Activated effector memory CD4-positive, alpha-beta T cell treated with Interleukin-2 at 50 U/mL for 16 hours (primary cell): Measurements from ENCODE around the gene HLA-DQA1.
"Not testable (repeated sequence)": the region's sequence is repeated elsewhere in the genome, so short reads cannot be mapped to it uniquely, and the experiment has no call there.

Source experiments
- DNase-seq: peaks from one replicate; pipeline ENCODE4 v3.0.0-alpha.2; 2020

HLA-DQA1 gene

DNA sequence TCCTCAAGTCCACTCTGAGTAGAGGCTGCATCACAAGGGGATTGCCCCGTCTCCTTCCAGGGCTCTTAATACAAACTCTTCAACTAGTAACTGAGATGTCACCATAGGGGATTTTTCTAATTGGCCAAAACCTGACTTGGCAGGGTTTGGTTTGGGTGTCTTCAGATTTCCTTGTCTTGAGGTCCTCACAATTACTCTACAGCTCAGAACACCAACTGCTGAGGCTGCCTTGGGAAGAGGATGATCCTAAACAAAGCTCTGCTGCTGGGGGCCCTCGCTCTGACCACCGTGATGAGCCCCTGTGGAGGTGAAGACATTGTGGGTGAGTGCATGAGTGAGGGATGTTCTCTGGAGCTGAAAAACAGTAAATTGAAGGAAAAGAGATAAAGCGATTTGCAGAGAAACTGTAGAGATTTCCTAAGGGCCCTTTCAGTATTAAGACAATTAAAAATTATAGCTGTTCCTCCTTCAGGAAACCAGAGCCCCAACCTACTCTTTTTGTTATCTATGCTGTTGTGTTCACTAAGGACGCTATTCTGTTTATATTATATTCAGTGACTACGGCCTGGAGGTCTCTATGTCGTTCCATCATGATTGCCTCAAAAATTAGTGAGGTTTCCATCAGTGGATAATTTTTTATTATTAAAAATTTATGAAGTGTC, at the start of gene HLA-DQA1:
Gene HLA-DQA1, plus strand, starts transcription at position 188 of the 662 bp plus-strand sequence. Its CDS starts 53 bp downstream, at position 241.
- DNase-seq, result no peak

GRCh38 chr6:32588156-32588555, 49.0 kb upstream of the HLA-DQA1 start:
- DNase-seq, result no peak

GRCh38 chr6:32589596-32590449, 47.4 kb upstream of the HLA-DQA1 start, which contains the start of gene HLA-DRB1:
TSS of gene HLA-DRB1 (minus strand) at chr6:32589848. CDS start at chr6:32589742, 106 bp downstream.
- DNase-seq, result peak; percentile 5

GRCh38 chr6:32590713-32591112, 46.5 kb upstream of the HLA-DQA1 start:
- DNase-seq, result not testable (repeated sequence)

DNA sequence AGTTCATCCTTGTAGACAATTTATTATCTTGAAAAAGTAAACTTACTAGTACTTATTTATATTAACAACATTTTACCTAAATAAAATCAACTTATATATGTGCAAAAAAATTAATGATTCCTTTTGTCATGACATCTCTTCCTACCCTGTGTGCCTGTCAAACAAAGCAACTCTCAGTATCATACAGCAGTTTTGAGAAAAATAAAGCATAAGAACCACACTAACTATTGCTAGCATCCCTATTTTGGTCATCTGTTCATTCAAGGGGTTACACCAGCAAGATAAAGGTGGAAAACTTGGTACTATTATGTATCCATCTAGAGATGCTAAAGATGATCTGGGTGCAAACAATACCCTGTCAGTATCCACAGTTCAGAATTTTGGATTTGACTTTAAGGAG, 40.2 kb upstream of the HLA-DQA1 start:
- no peak for DNase-seq

- no peak for DNase-seq
Observed at GRCh38 chr6:32602383-32602782, 34.8 kb upstream of the HLA-DQA1 start.

GRCh38 chr6:32603222-32603621, 34.0 kb upstream of the HLA-DQA1 start:
- no peak for DNase-seq

GRCh38 chr6:32603888-32604287, 33.3 kb upstream of the HLA-DQA1 start:
- DNase-seq, result no peak

DNA sequence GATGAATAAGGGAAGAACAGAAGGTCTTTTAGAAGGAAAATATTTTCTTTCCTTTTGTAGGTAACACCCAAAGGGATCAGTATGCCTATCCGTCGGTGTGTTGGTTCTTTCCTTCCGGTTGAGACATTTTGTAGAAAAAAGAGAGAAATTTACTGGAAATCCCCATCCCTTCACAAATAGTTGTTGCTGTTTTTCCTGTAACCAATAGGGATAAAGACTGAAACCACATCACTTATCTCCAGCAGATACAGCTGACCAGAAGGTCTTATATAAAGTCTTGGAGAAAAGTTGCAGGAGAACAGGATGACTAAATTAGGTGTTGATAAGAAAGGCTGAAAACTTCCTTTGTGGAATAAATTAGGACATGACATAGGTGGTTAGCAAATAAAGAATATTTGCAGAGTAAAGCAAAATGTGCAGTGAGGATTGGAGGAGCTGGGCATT, 32.8 kb upstream of the HLA-DQA1 start:
- DNase-seq, result no peak

- DNase-seq, result no peak
Observed at GRCh38 chr6:32607263-32607987, 29.8 kb upstream of the HLA-DQA1 start.

DNA sequence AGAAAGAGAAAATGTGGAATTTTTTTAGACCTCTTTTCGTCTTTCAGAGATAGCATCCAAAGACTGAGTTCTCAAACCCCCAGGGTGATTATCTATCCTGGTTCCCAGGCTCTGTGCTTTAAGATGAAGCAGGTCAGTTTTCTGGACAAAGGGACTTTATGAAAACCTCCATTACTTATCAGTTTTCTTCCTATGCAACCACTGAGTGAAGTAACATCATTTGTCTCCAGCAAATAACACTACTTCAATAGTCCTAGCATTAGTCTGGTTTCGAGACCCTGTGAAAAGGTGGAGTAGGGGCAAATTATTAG, 29.3 kb upstream of the HLA-DQA1 start:
- no peak for DNase-seq

- no peak for DNase-seq
Observed at GRCh38 chr6:32608362-32608761, 28.8 kb upstream of the HLA-DQA1 start.

GRCh38 chr6:32609391-32609730, 27.8 kb upstream of the HLA-DQA1 start:
- DNase-seq, result no peak

DNA sequence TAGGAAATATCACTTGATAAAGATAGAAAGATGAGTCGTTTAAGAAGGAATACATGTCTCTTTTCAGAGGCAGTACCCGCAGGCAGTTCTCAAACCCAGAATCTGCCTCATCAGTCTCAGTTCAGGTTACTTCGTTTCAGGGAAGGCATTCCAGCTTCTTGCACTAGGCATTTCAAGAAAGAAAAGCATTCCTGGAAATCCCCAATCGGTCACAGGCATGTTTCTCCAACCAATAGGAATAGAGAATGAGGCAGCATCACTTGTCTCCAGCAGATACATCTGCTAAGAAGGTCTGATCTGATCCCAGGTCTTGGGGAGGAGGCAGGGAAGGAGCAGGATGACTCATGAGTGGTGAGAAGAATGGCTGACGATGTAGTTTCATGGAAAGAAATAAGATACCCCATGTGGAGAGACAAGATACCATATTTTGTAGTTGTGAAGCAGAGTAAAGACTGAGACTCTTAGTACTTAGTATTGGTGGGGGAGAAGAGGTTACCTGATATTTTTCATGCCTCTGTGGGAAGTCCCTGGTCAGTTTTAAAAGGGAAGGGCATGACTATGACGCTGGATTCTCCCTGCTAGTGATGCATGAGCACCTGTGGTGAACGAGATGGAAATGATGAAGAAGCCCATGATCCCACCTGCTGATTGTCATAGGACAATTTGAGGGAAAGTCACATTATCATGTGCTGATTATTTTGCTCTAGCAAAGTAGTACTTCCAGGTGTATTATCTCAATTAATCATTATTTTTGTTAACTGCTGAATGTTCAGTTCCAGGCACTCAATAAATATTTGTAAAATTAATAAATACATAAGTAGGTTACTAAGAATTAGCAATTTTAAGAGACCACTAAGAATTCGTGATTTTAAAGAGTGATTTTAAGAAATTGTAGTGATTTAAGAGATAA, 27.2 kb upstream of the HLA-DQA1 start:
- peak; percentile 2 for DNase-seq

- no peak for DNase-seq
Observed at GRCh38 chr6:32610682-32611296, 26.4 kb upstream of the HLA-DQA1 start.

DNA sequence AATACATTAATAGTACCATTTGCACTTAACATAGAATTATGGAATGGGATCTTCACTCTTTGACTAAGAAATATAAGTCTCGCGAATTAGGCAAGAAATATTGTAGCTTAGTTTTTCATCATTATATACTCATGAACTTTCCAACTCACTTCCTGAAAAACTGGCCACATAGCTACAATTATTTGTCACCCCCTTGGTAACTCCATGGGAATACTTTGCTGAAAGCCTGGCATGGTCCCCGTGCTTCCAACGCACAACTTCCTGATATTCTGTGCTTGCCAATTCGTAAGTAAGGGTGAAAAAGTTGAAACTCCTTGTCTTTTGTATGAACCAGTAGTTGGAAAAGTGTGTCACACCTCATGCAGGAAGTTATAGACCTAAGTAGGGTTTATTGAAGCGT, 23.7 kb upstream of the HLA-DQA1 start:
- no peak for DNase-seq

DNA sequence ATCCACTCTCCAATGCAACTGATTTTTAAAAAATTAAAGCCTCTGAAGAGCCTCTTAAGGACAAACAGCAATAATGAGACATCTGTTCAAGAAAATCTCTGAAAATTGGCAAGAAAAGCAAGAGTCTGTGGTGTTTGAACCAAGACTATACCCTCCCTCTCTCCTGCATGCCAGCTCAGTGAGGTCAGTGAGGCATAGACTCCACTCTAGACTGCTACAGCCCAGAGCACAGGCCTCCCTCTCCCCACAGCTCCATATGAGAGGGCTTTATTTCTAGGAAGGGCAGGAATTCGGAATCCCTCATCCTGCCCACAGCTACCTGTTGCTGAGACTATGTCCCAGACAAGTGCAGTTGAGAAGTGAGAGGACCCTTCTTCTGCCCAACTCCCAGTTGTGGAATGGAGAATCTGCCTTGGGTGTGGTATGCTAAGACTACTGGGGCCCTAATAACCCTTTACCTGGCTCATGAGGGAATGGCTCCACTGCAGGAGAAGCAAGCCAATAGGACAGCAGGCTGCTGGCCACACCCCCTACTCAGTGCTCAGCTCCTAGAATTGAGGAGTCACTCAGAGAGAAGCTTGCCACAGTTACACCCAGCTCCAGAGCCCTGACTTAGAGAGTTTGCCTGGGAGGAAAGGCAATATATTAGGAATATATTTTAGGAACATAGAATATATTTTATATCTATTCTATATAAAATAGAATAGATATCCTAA, 22.7 kb upstream of the HLA-DQA1 start:
- no peak for DNase-seq

GRCh38 chr6:32615885-32616532, 21.2 kb upstream of the HLA-DQA1 start:
- DNase-seq, result no peak

- DNase-seq, result no peak
Observed at GRCh38 chr6:32617751-32618150, 19.5 kb upstream of the HLA-DQA1 start.

- no peak for DNase-seq
Observed at GRCh38 chr6:32621372-32621771, 15.8 kb upstream of the HLA-DQA1 start.
